GM23338 (cell line): ENCODE measurements around the gene TEX101. TPM values are rescaled to one million over a fixed set of nuclear protein-coding genes. Genes with fewer than 3 reads are reported as not detected.

Experiments
- ATAC-seq: fragments of 200-7000 bp; cut with Tn5 transposase; 3 replicates; pipeline ENCODE4 v1.9.1; 2020
- DNase-seq: peaks from one replicate; pipeline ENCODE4 v3.0.0-alpha.2; 2015; ENCODE audit warnings: low spot score
- H2AFZ ChIP-seq: fragments of 200-600 bp; sonication (generic); 2 replicates; pipeline ENCODE4 v1.8.0; 2016; ENCODE audit warnings: antibody characterized with exemption, mild to moderate bottlenecking, moderate library complexity
- H3F3A ChIP-seq: fragments of 200-600 bp; sonication (generic); replicated peaks from 2 replicates; pipeline ENCODE4 v1.8.0; 2017; ENCODE audit warnings: antibody characterized with exemption, mixed run types, low read depth
- H3K27ac ChIP-seq: fragments of 200-600 bp; sonication (generic); 2 replicates; pipeline ENCODE4 v1.6.1; 2016; ENCODE audit warnings: low read depth
- H3K27me3 ChIP-seq: fragments of 200-600 bp; sonication (generic); 2 replicates; pipeline ENCODE4 v1.8.0; 2016; ENCODE audit warnings: mild to moderate bottlenecking, mixed run types, moderate library complexity; ENCODE audit not compliant: insufficient read depth
- H3K36me3 ChIP-seq: fragments of 200-600 bp; sonication (generic); 2 replicates; pipeline ENCODE4 v1.8.0; 2016; ENCODE audit warnings: mild to moderate bottlenecking; ENCODE audit not compliant: insufficient read depth
- H3K4me1 ChIP-seq: fragments of 200-600 bp; sonication (generic); 2 replicates; pipeline ENCODE4 v1.8.0; 2016; ENCODE audit warnings: mild to moderate bottlenecking, moderate library complexity; ENCODE audit not compliant: insufficient read depth
- H3K4me2 ChIP-seq: fragments of 200-600 bp; sonication (generic); 2 replicates; pipeline ENCODE4 v1.7.1; 2017; ENCODE audit warnings: mixed run types
- H3K4me3 ChIP-seq: fragments of 200-600 bp; sonication (generic); 2 replicates; pipeline ENCODE4 v1.6.1; 2016; ENCODE audit warnings: mixed run types
- H3K79me2 ChIP-seq: fragments of 200-600 bp; sonication (generic); replicated peaks from 2 replicates; pipeline ENCODE4 v1.8.0; 2017; ENCODE audit warnings: mild to moderate bottlenecking; ENCODE audit not compliant: insufficient read depth
- H3K9me2 ChIP-seq: fragments of 200-600 bp; sonication (generic); 2 replicates; pipeline ENCODE4 v1.8.0; 2017; ENCODE audit not compliant: insufficient read depth
- H4K20me1 ChIP-seq: fragments of 200-600 bp; sonication (generic); replicated peaks from 2 replicates; pipeline ENCODE4 v1.8.0; 2017; ENCODE audit warnings: mild to moderate bottlenecking; ENCODE audit not compliant: insufficient read depth
- H3K27ac Mint-ChIP-seq: 2 replicates; pipeline ENCODE4 v1.8.0; 2020; ENCODE audit warnings: inconsistent platforms, mild to moderate bottlenecking, moderate library complexity, mixed read lengths
- H3K27me3 Mint-ChIP-seq: 3 replicates; pipeline ENCODE4 v1.8.0; 2022; ENCODE audit warnings: low read depth, mild to moderate bottlenecking, moderate library complexity, mixed read lengths, inconsistent platforms; ENCODE audit not compliant: insufficient read depth, poor library complexity
- H3K36me3 Mint-ChIP-seq: 3 replicates; pipeline ENCODE4 v1.8.0; 2021; ENCODE audit warnings: low read depth, mild to moderate bottlenecking, inconsistent platforms, moderate library complexity, mixed read lengths
- H3K4me1 Mint-ChIP-seq: 3 replicates; pipeline ENCODE4 v1.8.0; 2020; ENCODE audit warnings: mild to moderate bottlenecking, inconsistent platforms, mixed read lengths
- H3K4me3 Mint-ChIP-seq: 3 replicates; pipeline ENCODE4 v1.8.0; 2021; ENCODE audit warnings: moderate library complexity, mild to moderate bottlenecking, inconsistent platforms, mixed read lengths
- H3K9me3 Mint-ChIP-seq: 3 replicates; pipeline ENCODE4 v1.8.0; 2020; ENCODE audit warnings: moderate library complexity, mild to moderate bottlenecking, inconsistent platforms, mixed read lengths
- CREB1 ChIP-seq: fragments of 250-450 bp; sonication (Bioruptor Pico); IDR thresholded peaks from 2 replicates; pipeline ENCODE4 v1.5.0; 2020; ENCODE audit warnings: low read depth, mild to moderate bottlenecking, moderate library complexity
- EZH2 ChIP-seq: fragments of 200-600 bp; sonication (generic); IDR thresholded peaks from one replicate; pipeline ENCODE4 v1.8.0; 2017; ENCODE audit warnings: antibody characterized with exemption, mild to moderate bottlenecking, low read depth; ENCODE audit not compliant: unreplicated experiment
- JUNB ChIP-seq: IDR thresholded peaks from one replicate; pipeline ENCODE4 v1.6.1; 2016; ENCODE audit warnings: antibody characterized with exemption; ENCODE audit not compliant: unreplicated experiment
- NANOG ChIP-seq: IDR thresholded peaks from 2 replicates; pipeline ENCODE4 v1.6.1; 2016; ENCODE audit warnings: antibody characterized with exemption, borderline replicate concordance
- POLR2AphosphoS5 ChIP-seq: IDR thresholded peaks from 2 replicates; pipeline ENCODE4 v1.6.1; 2016; ENCODE audit warnings: antibody characterized with exemption, low read depth
- STAT1 ChIP-seq: IDR thresholded peaks from one replicate; pipeline ENCODE4 v1.6.1; 2016; ENCODE audit warnings: antibody characterized with exemption; ENCODE audit not compliant: unreplicated experiment
- ZNF114 ChIP-seq: fragments of 250-450 bp; sonication (Bioruptor Pico); IDR thresholded peaks from 2 replicates; pipeline ENCODE4 v1.5.0; 2020; ENCODE audit warnings: mild to moderate bottlenecking, moderate library complexity
- ZNF331 ChIP-seq: fragments of 250-450 bp; sonication (Bioruptor Pico); IDR thresholded peaks from 2 replicates; pipeline ENCODE4 v1.5.0; 2020; ENCODE audit warnings: low read depth, mild to moderate bottlenecking, moderate library complexity
- ZNF462 ChIP-seq: fragments of 250-450 bp; sonication (Bioruptor Pico); IDR thresholded peaks from 2 replicates; pipeline ENCODE4 v1.5.0; 2020; ENCODE audit warnings: mild to moderate bottlenecking, moderate library complexity
- polyA plus RNA-seq: library from polyadenylated mRNA; unstranded; fragments of >200 nt; fragmentation: Nextera tagmentation; extraction: Ambion mirVana; gene quantifications from 2 replicates; pipeline ENCODE4 v1.2.1, GENCODE V29; 2016
- total RNA-seq: library from RNA; depleted of rRNA; stranded (reverse); fragments of >200 nt; shearing (Covaris generic); gene quantifications from 2 replicates; pipeline ENCODE4 v1.2.3, GENCODE V29; 2014
- TF ChIP-seq, protein P1 (sequence below), 2 experiments: fragments of 200-600 bp in 1 of 2; sonication (generic) in 1 of 2; conservative IDR thresholded peaks; 2 replicates each; pipeline versions ENCODE4 v1.5.1 to v1.6.1; 2016 to 2017; ENCODE audit warnings: antibody characterized with exemption in 2 of 2, low read depth in 2 of 2, mild to moderate bottlenecking in 2 of 2, moderate library complexity in 1 of 2
- TF ChIP-seq, protein P2 (sequence below): IDR thresholded peaks from one replicate; pipeline ENCODE4 v1.6.1; 2018; ENCODE audit warnings: antibody characterized with exemption; ENCODE audit not compliant: unreplicated experiment

Gene TEX101
- total and polyA plus RNA-seq, 2 experiments from 2014 or later, result not detected

GRCh38 chr19:43430976-43431375, 16.3 kb downstream of the TEX101 start (continued):
- no peak for TF ChIP-seq ZNF462
- TF ChIP-seq ZNF331 (CRISPR knock-in tag), result no peak
- TF ChIP-seq CREB1 (CRISPR knock-in tag), result no peak
- TF ChIP-seq POLR2AphosphoS5, result no peak
- no peak for TF ChIP-seq JUNB
- no peak for TF ChIP-seq EZH2

DNA sequence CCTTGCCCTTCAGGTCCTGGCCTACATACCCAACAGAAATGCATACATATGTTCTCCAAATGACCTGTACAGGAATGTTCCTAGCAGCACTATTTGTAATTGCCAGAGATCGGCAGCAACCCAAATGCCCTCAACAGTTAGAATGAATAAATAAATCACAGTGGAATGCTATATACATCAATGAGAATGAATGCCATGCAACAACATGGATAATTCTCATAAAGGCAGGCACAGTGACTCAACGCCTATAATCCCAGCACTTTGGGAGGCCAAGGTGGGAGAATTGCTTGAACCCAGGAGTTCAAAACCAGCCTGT, 18.6 kb downstream of the TEX101 start:
- Mint-ChIP-seq H3K27ac (no peak overlapping the region), H3K4me3 (no peak overlapping the region), H3K9me3 (no peaks in the 10 kb centered on the region; the same call in 2 of the 3 replicates), H3K27me3 (peaks cover 4% of the 10 kb centered on the region), H3K36me3 (no peaks in the 10 kb centered on the region), H3K4me1 (no peaks in the 10 kb centered on the region)
- no peak overlapping the region for H3K27ac ChIP-seq
- H3K9me2 ChIP-seq, result no peaks in the 10 kb centered on the region
- no peaks in the 10 kb centered on the region for H3K27me3 ChIP-seq
- H4K20me1 ChIP-seq, result no peaks in the 10 kb centered on the region
- H3K4me3 ChIP-seq, result no peak overlapping the region
- no peaks in the 10 kb centered on the region for H3K4me1 ChIP-seq
- H2AFZ ChIP-seq, result no peak overlapping the region
- H3F3A ChIP-seq, result no peaks in the 10 kb centered on the region
- ATAC-seq (no peak), DNase-seq (no peak)
- no peak overlapping the region for H3K4me2 ChIP-seq
- H3K79me2 ChIP-seq, result no peaks in the 10 kb centered on the region
- no peaks in the 10 kb centered on the region for H3K36me3 ChIP-seq
- TF ChIP-seq NANOG (no peak), POLR2AphosphoS5 (no peak), JUNB (no peak), ZNF114 (no peak), STAT1 (no peak), CREB1 (CRISPR knock-in tag) (no peak)
- TF ChIP-seq, protein P1, sequence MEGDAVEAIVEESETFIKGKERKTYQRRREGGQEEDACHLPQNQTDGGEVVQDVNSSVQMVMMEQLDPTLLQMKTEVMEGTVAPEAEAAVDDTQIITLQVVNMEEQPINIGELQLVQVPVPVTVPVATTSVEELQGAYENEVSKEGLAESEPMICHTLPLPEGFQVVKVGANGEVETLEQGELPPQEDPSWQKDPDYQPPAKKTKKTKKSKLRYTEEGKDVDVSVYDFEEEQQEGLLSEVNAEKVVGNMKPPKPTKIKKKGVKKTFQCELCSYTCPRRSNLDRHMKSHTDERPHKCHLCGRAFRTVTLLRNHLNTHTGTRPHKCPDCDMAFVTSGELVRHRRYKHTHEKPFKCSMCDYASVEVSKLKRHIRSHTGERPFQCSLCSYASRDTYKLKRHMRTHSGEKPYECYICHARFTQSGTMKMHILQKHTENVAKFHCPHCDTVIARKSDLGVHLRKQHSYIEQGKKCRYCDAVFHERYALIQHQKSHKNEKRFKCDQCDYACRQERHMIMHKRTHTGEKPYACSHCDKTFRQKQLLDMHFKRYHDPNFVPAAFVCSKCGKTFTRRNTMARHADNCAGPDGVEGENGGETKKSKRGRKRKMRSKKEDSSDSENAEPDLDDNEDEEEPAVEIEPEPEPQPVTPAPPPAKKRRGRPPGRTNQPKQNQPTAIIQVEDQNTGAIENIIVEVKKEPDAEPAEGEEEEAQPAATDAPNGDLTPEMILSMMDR (conservative IDR thresholded peaks at IDR 0.05; ENCODE audit: low read depth in 2 of 2), result no peak
- TF ChIP-seq, protein P2, sequence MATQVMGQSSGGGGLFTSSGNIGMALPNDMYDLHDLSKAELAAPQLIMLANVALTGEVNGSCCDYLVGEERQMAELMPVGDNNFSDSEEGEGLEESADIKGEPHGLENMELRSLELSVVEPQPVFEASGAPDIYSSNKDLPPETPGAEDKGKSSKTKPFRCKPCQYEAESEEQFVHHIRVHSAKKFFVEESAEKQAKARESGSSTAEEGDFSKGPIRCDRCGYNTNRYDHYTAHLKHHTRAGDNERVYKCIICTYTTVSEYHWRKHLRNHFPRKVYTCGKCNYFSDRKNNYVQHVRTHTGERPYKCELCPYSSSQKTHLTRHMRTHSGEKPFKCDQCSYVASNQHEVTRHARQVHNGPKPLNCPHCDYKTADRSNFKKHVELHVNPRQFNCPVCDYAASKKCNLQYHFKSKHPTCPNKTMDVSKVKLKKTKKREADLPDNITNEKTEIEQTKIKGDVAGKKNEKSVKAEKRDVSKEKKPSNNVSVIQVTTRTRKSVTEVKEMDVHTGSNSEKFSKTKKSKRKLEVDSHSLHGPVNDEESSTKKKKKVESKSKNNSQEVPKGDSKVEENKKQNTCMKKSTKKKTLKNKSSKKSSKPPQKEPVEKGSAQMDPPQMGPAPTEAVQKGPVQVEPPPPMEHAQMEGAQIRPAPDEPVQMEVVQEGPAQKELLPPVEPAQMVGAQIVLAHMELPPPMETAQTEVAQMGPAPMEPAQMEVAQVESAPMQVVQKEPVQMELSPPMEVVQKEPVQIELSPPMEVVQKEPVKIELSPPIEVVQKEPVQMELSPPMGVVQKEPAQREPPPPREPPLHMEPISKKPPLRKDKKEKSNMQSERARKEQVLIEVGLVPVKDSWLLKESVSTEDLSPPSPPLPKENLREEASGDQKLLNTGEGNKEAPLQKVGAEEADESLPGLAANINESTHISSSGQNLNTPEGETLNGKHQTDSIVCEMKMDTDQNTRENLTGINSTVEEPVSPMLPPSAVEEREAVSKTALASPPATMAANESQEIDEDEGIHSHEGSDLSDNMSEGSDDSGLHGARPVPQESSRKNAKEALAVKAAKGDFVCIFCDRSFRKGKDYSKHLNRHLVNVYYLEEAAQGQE, result no peak
